Kidney (tissue), 14 donors: ENCODE results near the gene PUDP. TPM values are rescaled to one million over a fixed set of nuclear protein-coding genes. Genes with fewer than 3 reads are reported as not detected.

ENCODE experiments used
- DNase-seq, 5 donors: peaks; one replicate each; pipeline ENCODE4 v3.0.0-alpha.2; 2013 to 2020
- FAIRE-seq: peaks from 2 replicates; lab custom pipeline; 2012; peaks lifted over from hg19 to GRCh38; lab: Jason Lieb, UNC
- H3K27ac ChIP-seq, 2 donors: one replicate each; pipeline ENCODE4 v1.7.0; 2013; ENCODE audit warnings: low read depth in 2 of 2, low read length in 2 of 2, inconsistent platforms in 1 of 2
- H3K27me3 ChIP-seq: one replicate; pipeline ENCODE4 v1.7.1; 2013; ENCODE audit warnings: low read length, inconsistent platforms; ENCODE audit not compliant: control insufficient read depth, insufficient read depth
- H3K36me3 ChIP-seq, 3 donors: one replicate each; pipeline versions ENCODE4 v1.7.0 to v1.7.1; 2013; ENCODE audit warnings: low read length in 3 of 3, control low read depth in 1 of 3, inconsistent platforms in 1 of 3; ENCODE audit not compliant: insufficient read depth in 3 of 3, control insufficient read depth in 2 of 3
- H3K4me1 ChIP-seq, 3 donors: one replicate each; pipeline versions ENCODE4 v1.7.0 to v1.7.1; 2013; ENCODE audit warnings: low read length in 3 of 3, inconsistent platforms in 1 of 3, low read depth in 1 of 3; ENCODE audit not compliant: control insufficient read depth in 2 of 3, insufficient read depth in 2 of 3
- H3K4me3 ChIP-seq, 3 donors: one replicate each; pipeline versions ENCODE4 v1.7.0 to v1.8.1; 2013; ENCODE audit warnings: low read length in 3 of 3, control low read depth in 1 of 3, inconsistent platforms in 1 of 3
- H3K9ac ChIP-seq, 3 donors: one replicate each; pipeline versions ENCODE4 v1.7.0 to v1.7.1; 2013; ENCODE audit warnings: low read length in 3 of 3, control low read depth in 1 of 3, inconsistent platforms in 1 of 3
- H3K9me3 ChIP-seq, 3 donors: one replicate each; pipeline versions ENCODE4 v1.7.0 to v1.7.1; 2013; ENCODE audit warnings: low read length in 3 of 3, control low read depth in 1 of 3, inconsistent platforms in 1 of 3; ENCODE audit not compliant: control insufficient read depth in 2 of 3, insufficient read depth in 1 of 3
- intact Hi-C: fragments of 100-400 bp; cut with DNase I; formaldehyde crosslinking; loops from one replicate; pipeline ENCODE4 v1.11.1; 2022
- polyA plus RNA-seq: library from polyadenylated mRNA; stranded (reverse); fragments of 350-450 nt; fragmentation: Illumina TruSeq; extraction: RNeasy Lipid Tissue Mini Kit (QIAGEN cat#74804); gene quantifications from one replicate; pipeline ENCODE4 v1.2.3, GENCODE V29; 2014; ENCODE audit warnings: low read depth, low replicate concordance; ENCODE audit not compliant: insufficient read depth
- total RNA-seq: library from RNA; stranded (reverse); fragmentation: NEBNext Ultra II Directional; extraction: Animal tissue kit (Norgen Biotek cat#: 25700); gene quantifications from one replicate; pipeline ENCODE4 v1.2.1, GENCODE V29; 2021
- TF ChIP-seq, protein P1 (sequence below): IDR thresholded peaks from 3 replicates; pipeline ENCODE4 v1.5.1; 2012; ENCODE audit warnings: mild to moderate bottlenecking, moderate library complexity, borderline replicate concordance; ENCODE audit not compliant: insufficient read depth; ENCODE audit errors: extremely low read depth
- donor health status: control.
- donor health status: control.
- donor health status: control.
- donor health status: control.
- donor health status: control.
- donor health status: DM: yes; HTN: yes; CAD: no.
- donor health status: Normal renal cell carcinoma (clear cell type).

PUDP gene
- total and polyA plus RNA-seq, 2 donors from 2014 or later = 17.4 to 31.0 TPM

DNA sequence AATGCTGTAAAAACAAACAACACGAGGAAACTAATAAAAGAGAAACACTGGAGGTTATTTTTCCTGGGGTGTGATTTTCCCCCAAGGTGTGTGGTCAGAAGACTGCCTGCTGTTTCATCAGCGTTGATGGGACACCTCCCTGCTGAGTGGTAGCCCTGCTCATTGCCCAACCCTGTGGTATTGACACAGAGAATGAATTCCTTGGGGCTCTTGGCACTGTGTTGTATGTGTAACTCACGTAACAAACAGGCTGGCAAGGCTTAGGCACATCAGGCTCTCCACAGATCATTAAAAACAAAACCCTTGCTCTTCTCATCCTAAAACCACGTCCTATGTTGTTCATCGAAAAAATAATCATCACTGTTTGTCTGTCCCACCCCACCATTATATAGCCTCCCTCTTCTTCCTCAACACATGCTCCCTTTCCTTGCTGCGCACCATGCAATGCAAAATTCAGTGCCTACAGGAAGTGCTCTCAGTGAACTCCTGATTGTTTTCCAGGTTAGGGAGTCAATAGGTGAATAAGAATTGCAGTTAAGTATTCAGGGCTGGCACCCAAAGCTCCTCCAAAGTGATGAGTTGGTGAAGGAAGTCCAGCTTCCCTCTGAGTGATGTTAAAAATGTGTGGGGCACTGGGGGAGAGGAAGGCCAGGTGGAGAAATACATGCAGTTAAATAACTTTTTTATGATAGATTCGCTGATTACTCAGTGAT, 11.4 kb upstream of the PUDP start:
- Histone ChIP-seq H3K4me1 (no peaks in the 10 kb centered on the region), H3K36me3 (no peaks in the 10 kb centered on the region), H3K27me3 (peaks cover 2% of the 10 kb centered on the region), H3K9ac (no peak overlapping the region), H3K27ac (no peak overlapping the region), H3K9me3 (no peaks in the 10 kb centered on the region), H3K4me3 (no peak overlapping the region)
- intact Hi-C loops = no loop called here
- TF ChIP-seq, protein P1, sequence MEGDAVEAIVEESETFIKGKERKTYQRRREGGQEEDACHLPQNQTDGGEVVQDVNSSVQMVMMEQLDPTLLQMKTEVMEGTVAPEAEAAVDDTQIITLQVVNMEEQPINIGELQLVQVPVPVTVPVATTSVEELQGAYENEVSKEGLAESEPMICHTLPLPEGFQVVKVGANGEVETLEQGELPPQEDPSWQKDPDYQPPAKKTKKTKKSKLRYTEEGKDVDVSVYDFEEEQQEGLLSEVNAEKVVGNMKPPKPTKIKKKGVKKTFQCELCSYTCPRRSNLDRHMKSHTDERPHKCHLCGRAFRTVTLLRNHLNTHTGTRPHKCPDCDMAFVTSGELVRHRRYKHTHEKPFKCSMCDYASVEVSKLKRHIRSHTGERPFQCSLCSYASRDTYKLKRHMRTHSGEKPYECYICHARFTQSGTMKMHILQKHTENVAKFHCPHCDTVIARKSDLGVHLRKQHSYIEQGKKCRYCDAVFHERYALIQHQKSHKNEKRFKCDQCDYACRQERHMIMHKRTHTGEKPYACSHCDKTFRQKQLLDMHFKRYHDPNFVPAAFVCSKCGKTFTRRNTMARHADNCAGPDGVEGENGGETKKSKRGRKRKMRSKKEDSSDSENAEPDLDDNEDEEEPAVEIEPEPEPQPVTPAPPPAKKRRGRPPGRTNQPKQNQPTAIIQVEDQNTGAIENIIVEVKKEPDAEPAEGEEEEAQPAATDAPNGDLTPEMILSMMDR = no peak
- DNase-seq (no peak), FAIRE-seq (no peak)

- no peak overlapping the region for H3K27ac ChIP-seq
These were observed 10.6 kb upstream of the PUDP start for GRCh38 chrX:7158468-7158990.

GRCh38 chrX:7156879-7157278, 8.9 kb upstream of the PUDP start:
- Histone ChIP-seq H3K36me3 (no peaks in the 10 kb centered on the region), H3K27me3 (peaks cover 8% of the 10 kb centered on the region), H3K4me1 (no peaks in the 10 kb centered on the region), H3K4me3 (no peak overlapping the region), H3K9ac (no peak overlapping the region), H3K27ac (no peak overlapping the region), H3K9me3 (no peaks in the 10 kb centered on the region)
- DNase-seq (no peak), FAIRE-seq (no peak)
- TF ChIP-seq, protein P1 = no peak
- intact Hi-C loops = no loop called here

More at GRCh38 chrX:7158468-7158990, 10.6 kb upstream of the PUDP start:
- H3K36me3 ChIP-seq = no peaks in the 10 kb centered on the region
- TF ChIP-seq, protein P1 = no peak
- DNase-seq (no peak), FAIRE-seq (no peak)
- H3K4me3 ChIP-seq = no peak overlapping the region
- no peaks in the 10 kb centered on the region for H3K4me1 ChIP-seq
- peaks cover 2% of the 10 kb centered on the region for H3K27me3 ChIP-seq
- H3K9me3 ChIP-seq = no peaks in the 10 kb centered on the region
- H3K9ac ChIP-seq = no peak overlapping the region
- intact Hi-C loops = no loop called here
